Right atrium auricular region (tissue), 2 donors: ENCODE measurements around the gene TEX51. TPM values are rescaled to one million over a fixed set of nuclear protein-coding genes. Genes with fewer than 3 reads are reported as not detected.

Source experiments
- DNase-seq: peaks from one replicate; pipeline ENCODE4 v3.0.0-alpha.2; 2019; ENCODE audit warnings: low spot score
- H3K27ac ChIP-seq, 2 donors: fragments of 200-600 bp; sonication (generic); 1 replicate in 1 of 2; 2 replicates in 1 of 2; pipeline ENCODE4 v1.5.1; 2016 to 2019
- H3K27me3 ChIP-seq, 2 donors: fragments of 200-600 bp; sonication (generic); one replicate each; pipeline versions ENCODE4 v1.5.1 to v1.6.0; 2017 to 2019
- H3K36me3 ChIP-seq: fragments of 200-600 bp; sonication (generic); one replicate; pipeline ENCODE4 v1.5.1; 2016
- H3K4me1 ChIP-seq, 2 donors: fragments of 200-600 bp; sonication (generic); one replicate each; pipeline versions ENCODE4 v1.5.1 to v1.6.0; 2017 to 2019
- H3K4me3 ChIP-seq, 2 donors: fragments of 200-600 bp; sonication (generic); 1 replicate in 1 of 2; 2 replicates in 1 of 2; pipeline ENCODE4 v1.5.1; 2017 to 2019; ENCODE audit warnings: mild to moderate bottlenecking in 1 of 2, moderate library complexity in 1 of 2
- H3K9me3 ChIP-seq, 2 donors: fragments of 200-600 bp; sonication (generic); one replicate each; pipeline ENCODE4 v1.5.1; 2019
- total RNA-seq, 2 donors: library from RNA; depleted of rRNA; stranded (reverse); fragments of >200 nt; gene quantifications; one replicate each; pipeline ENCODE4 v1.1.0, GENCODE V29; 2016
- TF ChIP-seq, protein P1 (sequence below), 2 donors: fragments of 200-600 bp; sonication (generic); IDR thresholded peaks; one replicate each; pipeline ENCODE4 v1.5.1; 2019; ENCODE audit warnings: antibody characterized with exemption in 2 of 2

Gene TEX51
- total RNA-seq, 2 donors from 2014 or later: not detected

DNA sequence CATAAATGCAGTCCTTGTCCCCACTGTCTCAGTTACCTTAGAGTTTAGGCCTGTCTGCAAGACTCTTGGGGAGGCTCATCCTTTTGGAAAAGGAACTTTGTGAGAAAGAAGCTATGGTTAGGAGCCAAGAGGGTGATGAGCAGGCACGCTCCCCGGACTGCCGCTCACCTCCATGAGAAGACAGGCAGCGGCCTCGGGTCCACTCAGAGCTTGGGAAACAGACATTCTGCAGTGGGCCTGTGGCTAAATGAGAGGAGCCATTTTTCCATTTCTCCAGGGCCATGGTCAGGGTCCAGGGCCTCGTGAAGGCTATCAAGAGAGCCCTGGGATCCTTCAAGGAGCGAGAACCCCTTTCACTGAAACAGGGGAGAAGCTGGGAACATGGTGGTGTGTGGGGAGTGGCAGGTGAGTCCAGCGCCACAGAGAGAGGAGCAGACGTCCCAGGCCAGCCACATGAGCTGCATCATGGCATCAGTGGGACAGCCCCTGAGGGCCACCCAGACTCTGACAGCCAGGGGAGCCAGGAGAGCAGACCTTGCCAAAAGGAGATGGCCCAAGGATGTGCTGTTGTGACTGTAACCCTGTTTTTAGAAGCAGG is 4.0 kb upstream of the TEX51 start:
- TF ChIP-seq, protein P1, sequence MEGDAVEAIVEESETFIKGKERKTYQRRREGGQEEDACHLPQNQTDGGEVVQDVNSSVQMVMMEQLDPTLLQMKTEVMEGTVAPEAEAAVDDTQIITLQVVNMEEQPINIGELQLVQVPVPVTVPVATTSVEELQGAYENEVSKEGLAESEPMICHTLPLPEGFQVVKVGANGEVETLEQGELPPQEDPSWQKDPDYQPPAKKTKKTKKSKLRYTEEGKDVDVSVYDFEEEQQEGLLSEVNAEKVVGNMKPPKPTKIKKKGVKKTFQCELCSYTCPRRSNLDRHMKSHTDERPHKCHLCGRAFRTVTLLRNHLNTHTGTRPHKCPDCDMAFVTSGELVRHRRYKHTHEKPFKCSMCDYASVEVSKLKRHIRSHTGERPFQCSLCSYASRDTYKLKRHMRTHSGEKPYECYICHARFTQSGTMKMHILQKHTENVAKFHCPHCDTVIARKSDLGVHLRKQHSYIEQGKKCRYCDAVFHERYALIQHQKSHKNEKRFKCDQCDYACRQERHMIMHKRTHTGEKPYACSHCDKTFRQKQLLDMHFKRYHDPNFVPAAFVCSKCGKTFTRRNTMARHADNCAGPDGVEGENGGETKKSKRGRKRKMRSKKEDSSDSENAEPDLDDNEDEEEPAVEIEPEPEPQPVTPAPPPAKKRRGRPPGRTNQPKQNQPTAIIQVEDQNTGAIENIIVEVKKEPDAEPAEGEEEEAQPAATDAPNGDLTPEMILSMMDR (IDR thresholded peaks at IDR 0.05): no peak
- DNase-seq: peak; percentile 21
- H3K4me3 ChIP-seq: no peak overlapping the region
- no peaks in the 10 kb centered on the region for H3K27me3 ChIP-seq
- no peaks in the 10 kb centered on the region for H3K36me3 ChIP-seq
- H3K9me3 ChIP-seq: no peaks in the 10 kb centered on the region
- no peaks in the 10 kb centered on the region for H3K4me1 ChIP-seq
- H3K27ac ChIP-seq: no peak overlapping the region

DNA sequence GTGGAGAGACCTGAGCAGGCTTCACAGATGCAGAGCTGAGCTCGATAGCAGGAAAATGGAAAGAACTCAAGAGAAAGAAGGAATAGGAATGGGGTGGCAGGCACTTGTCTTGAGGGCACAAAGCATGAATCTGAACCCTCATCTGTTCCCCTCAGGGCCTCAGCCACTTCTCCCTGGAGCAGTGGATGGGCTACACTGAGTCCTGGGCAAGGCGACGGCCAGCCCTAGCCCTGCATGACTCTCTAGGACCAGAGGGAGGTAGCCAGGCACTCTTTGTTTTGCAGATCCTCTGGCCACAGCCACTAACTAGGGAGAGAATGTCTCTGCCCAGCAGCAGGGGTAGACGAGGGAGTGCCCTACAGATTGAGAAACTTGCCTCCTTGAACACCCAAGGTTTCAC is 3.4 kb upstream of the TEX51 start:
- H3K27me3 ChIP-seq: no peaks in the 10 kb centered on the region
- H3K27ac ChIP-seq: no peak overlapping the region
- peak; percentile 42 for DNase-seq
- H3K4me3 ChIP-seq: no peak overlapping the region
- no peaks in the 10 kb centered on the region for H3K4me1 ChIP-seq
- H3K9me3 ChIP-seq: no peaks in the 10 kb centered on the region
- TF ChIP-seq, protein P1 (IDR thresholded peaks at IDR 0.05): no peak
- H3K36me3 ChIP-seq: no peaks in the 10 kb centered on the region

DNA sequence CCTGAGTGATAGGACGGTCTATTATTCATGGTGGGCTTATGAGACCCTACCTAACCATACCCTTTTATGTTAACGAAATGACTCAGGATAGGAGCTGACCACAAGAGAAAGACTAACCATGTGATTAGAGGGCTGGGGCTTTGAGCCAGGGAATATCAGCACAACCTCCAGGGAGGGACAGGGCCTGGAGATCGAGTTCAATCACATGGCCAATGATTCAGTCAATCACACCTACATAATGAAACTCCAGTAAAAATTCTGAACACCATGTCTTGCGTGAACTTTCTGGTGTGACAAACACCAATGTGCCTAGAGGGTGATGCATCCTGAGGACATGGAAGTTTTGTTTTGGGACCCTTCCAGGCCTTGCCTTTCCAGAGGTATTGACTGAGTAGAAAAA is 2.2 kb upstream of the TEX51 start:
- H3K27ac ChIP-seq: no peak overlapping the region
- H3K4me3 ChIP-seq: no peak overlapping the region
- no peaks in the 10 kb centered on the region for H3K36me3 ChIP-seq
- no peaks in the 10 kb centered on the region for H3K27me3 ChIP-seq
- no peaks in the 10 kb centered on the region for H3K4me1 ChIP-seq
- H3K9me3 ChIP-seq: no peaks in the 10 kb centered on the region
- DNase-seq: no peak
- TF ChIP-seq, protein P1 (IDR thresholded peaks at IDR 0.05): no peak

DNA sequence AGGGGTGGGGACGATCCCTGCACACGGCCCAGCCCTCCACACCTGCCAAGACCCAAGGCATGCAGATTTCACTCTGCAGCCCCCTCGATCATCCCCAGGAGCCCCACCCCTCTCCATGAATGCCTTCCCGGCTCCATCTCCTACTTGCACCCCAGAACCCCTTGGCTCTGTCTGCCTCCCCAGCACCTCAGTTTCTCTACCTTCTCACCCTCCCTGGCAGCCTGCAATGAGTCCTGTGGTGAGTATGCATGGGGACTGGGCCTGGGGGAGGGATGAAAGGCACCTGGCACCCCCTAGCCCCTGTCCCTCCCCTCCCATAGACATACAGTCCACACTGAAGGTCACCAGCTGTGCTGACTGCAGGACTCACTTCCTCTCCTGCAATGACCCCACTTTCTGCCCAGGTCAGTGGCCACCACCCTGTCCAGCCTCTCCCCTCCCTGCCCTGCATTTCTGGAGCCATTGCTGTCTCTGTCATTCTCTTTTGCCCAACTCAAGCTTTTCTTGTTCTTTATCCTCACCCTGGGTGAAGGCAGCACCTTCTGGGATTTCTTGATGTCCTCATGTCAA is 1.0 kb downstream of the TEX51 start:
- DNase-seq: peak; percentile 16
- Histone ChIP-seq H3K4me1 (no peaks in the 10 kb centered on the region), H3K9me3 (peaks cover 0 to 12% of the 10 kb centered on the region in 2 donors), H3K4me3 (no peak overlapping the region), H3K27ac (no peak overlapping the region), H3K27me3 (no peaks in the 10 kb centered on the region), H3K36me3 (no peaks in the 10 kb centered on the region)
- TF ChIP-seq, protein P1 (IDR thresholded peaks at IDR 0.05): no peak

DNA sequence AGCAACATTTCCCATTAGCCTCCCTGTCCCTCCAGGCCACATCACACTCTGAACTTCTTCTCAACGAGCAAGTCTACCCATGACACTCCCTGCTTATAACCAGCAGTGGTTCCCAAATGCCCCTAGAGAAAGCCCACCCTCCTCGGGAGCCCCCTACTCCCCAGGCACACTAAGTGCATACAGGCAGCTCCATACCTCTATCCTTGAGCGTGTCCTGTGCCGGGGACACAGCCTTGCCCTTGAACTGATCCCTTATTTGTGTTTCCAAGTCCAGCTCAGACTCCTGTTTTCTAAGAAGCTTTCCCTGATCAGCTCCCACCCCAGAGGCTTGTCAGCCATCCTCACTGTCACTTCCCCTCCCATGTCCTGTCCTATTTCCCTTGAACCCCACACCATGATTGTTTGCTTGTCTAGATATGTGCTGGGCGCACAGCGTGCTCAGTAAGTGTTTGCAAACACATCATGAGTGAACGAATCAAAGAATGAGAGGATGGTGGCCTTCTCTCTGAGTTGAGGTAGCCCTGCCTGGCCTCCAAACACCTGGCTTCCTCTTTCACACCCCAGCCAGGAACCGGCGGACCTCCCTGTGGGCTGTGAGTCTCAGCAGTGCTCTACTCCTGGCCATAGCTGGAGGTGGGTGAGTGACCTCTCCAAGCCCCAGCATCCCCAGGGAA is 2.1 kb downstream of the TEX51 start:
- TF ChIP-seq, protein P1 (IDR thresholded peaks at IDR 0.05): no peak
- no peaks in the 10 kb centered on the region for H3K27me3 ChIP-seq
- peak; percentile 50 for DNase-seq
- H3K4me1 ChIP-seq: no peaks in the 10 kb centered on the region
- no peaks in the 10 kb centered on the region for H3K36me3 ChIP-seq
- peaks cover 0 to 15% of the 10 kb centered on the region in 2 donors for H3K9me3 ChIP-seq
- H3K4me3 ChIP-seq: no peak overlapping the region
- no peak overlapping the region for H3K27ac ChIP-seq
